G401.6 (cell line): Measurements from ENCODE around the gene PRICKLE2.

Experiments
- FAIRE-seq: peaks from 2 replicates; lab custom pipeline; 2012; peaks lifted over from hg19 to GRCh38; lab: Jason Lieb, UNC

PRICKLE2 gene

GRCh38 chr3:64187065-64187959 is 38.0 kb downstream of the PRICKLE2 start:
- FAIRE-seq = no peak

DNA sequence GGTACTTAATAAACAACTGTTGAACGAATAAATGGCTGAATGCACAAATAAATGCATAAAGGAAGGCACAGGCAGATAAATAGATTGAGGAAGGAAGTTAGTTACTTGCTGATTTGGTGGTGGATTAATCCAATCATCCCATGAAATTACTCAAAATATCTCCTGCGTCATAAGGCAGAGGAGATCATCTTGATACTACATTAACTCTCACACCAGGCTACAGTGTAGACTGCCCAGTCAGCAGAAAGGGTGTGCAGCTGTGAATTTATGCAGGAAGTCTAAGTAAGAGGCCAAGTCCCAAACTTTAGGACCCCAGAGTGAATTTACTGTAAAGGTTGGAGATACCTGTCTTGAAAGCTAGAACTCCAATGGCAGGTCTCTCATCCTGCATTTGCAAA is 38.6 kb downstream of the PRICKLE2 start:
- no peak for FAIRE-seq

DNA sequence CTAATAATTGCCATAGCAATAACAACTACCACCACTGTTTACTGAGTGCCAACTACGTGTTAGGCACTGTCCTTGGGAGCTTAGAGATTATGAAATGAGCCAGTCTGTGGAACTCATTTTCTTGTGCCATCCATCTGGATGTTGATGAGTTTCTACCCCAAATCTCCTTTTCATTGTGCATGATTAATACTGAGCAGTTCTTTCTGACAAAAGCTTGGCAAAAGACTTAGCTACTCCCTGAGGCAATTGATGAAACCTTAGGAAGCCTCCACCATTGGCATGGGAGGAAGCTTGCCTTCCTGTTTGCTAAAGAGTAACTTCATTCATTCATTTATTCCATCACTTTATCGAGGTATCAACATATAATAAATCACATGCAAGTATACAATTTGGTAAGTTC is 39.8 kb downstream of the PRICKLE2 start:
- FAIRE-seq = no peak

DNA sequence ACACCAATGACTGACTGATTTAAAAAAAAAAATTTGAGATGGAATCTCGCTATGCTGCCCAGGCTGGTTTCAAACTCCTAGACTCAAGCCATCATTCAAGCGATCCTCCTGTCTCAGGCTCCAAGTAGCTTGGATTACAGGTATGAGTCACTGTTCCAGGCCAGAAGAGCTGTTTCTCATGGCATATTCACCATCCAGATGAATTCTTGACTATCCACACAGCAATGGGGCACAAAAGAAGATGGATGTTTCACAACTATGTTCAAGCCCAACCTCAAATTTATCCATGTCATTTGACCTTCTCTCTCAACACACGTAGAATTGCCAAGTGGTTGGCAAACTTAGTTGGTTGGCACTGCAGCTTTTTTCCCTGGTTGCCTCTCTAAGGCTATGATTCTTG is 40.6 kb downstream of the PRICKLE2 start:
- no peak for FAIRE-seq

DNA sequence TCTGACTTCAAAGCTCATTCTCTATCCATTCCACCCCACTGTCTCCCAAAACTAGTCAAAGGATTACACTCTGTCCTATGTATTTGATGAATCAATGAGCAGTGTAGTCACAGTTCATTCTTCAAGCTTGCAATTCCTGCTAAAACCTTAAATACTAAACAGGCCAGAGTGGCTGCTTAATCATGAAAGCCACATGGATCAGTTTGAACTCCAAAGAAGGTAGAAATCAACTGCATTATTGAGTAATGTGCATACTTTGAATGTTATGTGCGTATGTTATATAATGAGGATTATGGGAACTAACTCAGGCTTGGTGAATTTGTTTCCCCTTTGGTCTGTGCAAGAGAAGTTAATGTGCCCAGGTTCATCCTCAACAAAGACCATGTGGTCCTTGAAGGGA is 45.4 kb downstream of the PRICKLE2 start:
- no peak for FAIRE-seq

DNA sequence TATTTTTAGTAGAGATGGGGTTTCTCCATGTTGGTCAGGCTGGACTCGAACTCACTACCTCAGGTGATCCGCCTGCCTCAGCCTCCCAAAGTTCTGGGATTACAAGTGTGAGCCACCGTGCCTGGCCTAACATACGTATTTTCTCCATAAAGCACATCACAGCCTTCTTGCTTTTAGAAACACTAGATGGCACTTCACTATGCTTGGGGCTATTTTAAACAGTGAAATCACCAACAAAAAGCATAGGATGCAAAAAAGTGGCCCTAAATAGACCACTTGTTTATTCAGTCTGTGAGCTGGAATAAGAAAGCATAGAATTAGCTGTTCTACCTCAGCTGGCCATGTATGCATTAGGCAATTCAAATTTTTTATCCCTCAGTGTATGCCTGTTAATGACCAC is 46.0 kb downstream of the PRICKLE2 start:
- no peak for FAIRE-seq

DNA sequence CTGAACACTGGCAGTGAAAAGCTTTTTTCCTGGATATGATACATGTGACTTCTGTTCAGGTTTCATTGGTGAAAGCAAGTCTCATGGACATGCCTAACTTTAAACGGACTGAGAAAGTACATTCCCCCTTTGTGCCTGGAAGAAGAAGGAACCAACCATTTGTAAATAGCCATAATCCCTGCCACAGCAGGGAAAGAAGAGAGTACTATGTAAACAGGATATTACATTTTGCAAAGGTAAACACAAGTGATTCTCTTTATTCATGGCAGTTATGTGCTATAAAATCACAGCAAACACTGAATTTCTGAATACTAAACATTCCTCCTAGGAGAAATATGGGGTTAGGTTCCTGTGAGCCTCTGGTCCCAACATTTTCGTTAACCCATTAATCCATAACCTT is 46.8 kb downstream of the PRICKLE2 start:
- no peak for FAIRE-seq

DNA sequence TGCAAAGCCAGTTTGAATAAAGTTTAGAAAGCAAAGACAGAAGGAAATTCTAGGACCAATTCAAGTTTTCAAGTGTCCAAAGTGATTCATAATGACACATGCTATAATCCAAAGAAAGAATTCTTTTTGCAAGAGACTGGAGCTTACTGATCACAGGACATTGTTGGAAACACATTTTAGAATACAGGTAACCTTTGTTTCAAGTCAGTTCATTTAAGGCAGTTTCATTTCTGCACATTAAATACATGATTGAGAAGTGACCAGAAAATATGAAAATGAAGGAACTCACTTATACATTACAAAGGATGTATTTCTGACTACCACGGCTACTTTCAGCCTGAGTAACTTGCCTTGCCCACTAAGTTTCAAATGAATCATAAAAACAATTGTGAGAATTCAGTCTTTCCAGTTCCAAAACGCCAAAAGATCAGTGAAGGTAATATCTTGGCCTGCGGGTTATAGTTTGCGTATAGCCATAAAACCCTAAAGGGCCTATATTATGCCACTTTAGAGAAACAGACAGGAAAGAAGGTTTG is 48.7 kb downstream of the PRICKLE2 start:
- no peak for FAIRE-seq

DNA sequence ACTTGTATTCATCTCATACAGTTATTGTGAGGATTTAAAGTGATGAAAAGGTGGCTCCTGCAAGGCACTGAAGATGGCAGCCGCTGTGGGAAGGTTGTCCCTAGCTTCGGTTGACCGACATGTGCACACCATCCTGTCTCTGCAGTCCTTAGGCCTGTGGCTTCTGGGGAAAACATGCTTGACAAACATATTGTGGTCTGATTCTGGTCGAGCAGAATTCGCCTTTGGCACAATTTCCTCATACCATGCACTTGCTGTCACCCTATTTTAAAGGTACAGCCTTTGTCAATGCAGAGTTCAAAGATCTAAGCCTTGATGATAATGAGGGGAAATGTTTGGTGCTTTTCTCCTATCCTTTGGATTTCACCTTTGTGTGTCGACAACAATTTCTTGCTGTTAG is 50.9 kb downstream of the PRICKLE2 start:
- no peak for FAIRE-seq

DNA sequence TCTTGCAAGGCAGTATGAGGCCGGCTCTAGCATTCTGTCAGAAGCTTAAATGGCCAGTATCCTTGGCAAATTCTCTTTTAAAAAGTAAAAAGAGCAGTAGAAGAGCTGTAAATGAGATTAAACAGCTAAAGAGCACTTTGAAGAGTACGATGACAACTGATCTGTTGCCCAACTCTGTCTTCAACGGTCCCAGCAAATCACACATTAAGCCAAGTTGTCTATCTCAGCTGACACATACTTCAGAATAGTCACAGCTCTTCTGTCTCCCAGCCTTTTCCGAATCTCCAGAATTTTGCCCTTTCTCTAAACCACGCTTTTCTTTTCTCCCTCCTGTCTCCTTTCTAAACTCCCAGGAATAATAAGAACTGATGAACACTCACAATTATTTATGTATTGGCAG is 51.7 kb downstream of the PRICKLE2 start:
- FAIRE-seq = no peak

GRCh38 chr3:64170270-64170669 is 55.0 kb downstream of the PRICKLE2 start:
- no peak for FAIRE-seq

DNA sequence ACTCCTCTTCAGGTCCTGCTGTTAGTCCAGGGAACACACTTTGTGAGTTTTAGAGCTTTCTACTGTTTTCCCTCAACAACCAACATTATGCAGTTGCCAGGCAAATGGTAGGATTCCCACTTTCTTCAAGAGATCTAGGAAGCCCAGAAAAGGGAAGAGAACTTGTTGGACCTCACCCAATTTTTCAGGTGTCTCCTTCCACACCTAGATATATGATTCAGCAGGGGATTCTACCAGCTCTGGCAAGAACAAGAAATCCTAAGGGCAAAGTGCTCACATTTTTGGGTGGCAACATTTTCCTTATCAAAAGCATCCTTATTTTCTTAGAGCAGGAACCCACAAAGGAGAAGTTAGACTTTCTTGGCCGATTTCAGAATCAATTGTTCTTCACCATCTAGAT is 57.4 kb downstream of the PRICKLE2 start:
- FAIRE-seq = no peak

DNA sequence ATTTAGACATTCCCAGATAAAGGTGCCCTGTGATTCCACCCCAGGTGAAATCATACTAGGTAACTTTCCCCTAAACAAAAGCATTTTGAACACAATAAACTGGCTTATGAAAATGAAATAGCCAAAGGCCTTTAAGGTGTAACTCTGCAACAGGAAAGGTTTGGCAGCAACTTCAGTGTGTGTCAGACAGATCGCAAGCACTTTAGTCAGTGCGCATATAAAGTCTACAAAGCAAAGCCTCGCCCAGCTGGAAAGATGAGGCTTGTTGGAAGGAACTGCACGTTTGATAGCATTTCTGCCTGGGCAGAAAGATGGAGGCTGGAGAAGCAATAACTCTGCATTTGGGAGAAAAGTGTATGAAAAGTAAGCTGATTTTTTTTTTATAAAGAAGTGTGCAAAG is 57.9 kb downstream of the PRICKLE2 start:
- no peak for FAIRE-seq

DNA sequence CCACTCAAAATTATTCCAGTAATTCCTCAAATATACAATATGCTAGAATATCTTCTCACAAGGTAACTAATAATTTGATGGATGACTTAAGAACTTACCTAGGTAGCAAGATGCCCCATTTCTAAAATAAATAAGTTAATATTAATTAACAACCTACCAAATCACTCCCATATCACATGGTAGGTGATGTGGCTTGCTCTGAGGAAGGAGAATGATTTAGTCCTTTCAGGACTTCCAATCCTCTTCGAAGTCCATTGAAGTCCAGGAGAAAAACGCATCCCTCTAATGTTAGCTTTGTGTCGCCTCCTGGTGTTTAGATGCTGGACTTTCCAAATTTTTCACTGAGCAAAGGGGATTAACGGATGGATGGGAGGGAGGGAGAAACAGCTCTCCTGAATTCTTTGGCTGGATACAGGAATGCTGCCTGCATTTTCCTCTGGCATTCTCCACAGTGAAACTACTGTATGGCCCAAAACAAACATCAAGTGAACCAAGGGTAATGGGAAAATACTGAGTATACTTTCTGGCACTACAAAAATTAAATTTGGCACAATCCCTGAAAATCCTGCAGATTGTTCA is 58.6 kb downstream of the PRICKLE2 start:
- no peak for FAIRE-seq

DNA sequence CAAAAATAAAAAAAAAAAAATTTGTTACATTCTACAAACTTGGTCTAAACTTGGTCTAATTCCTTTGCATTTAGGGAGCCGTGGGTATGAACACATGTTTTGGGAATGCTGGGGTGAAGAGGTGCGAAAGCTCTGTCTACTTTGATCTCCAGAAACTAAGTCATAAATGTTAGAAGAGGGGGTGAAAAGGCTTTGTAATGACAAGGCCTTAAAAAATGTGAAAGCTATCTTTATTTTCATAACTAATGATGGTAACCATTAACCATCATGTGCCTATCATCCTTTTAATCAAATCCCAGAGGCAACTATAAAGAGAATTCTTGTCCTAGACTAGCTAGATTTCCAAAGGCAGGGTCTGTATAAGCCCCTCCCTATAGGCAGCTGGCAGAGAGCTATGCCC is 60.9 kb downstream of the PRICKLE2 start:
- no peak for FAIRE-seq

DNA sequence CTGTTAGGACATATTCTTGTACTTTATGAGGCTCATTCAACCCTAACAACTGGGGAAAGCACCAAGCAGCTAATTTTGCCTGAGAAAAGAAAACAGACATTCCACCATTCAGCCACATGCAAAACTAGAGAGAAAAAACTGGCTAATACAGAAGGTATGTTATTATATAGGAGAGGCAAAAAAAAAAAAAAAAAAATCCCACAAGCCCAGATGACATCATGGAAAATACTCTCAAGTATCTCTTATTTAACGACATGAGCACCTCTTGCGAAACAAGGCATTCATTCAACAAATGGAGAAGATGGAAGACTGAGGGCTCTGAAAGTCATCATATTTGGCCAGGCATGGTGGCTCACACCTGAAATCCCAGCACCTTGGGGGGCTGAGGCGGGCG is 61.5 kb downstream of the PRICKLE2 start:
- FAIRE-seq = no peak

DNA sequence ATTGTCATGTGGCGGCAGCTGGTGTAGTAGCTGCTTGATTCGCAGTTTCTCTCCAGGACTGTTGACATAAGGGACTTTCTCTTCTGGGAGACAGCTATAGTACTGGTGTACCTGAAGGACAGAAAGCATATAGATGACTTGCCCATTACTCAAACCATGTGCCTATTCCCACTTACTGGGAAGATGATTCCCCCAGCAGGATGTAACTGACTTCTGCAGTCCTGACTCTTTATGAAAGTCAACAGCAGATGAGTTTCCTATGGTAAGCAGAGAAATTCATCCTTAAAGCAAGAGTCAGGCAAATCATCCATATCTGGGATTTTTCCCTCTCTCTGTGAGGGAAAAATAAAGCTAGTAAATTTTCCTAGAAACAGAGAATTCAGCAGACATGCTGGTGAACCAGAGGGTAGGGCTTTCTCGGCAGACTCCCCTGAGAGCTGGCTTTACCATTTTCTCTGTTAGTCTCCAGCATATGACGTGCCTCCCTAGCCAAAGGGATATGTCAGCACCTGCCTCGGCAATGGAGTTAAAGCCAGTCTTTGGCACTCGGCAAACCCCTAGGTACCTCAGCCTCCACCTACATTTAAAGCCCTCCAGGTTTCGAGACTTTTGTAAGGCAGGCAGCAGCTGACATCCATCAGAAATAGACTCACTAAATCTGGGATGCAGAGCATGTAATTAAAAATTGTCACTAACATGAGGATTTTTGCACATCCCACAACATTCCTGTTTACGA is 62.1 kb downstream of the PRICKLE2 start:
- FAIRE-seq = no peak

- no peak for FAIRE-seq
Observed at GRCh38 chr3:64161481-64161952, 63.7 kb downstream of the PRICKLE2 start.

DNA sequence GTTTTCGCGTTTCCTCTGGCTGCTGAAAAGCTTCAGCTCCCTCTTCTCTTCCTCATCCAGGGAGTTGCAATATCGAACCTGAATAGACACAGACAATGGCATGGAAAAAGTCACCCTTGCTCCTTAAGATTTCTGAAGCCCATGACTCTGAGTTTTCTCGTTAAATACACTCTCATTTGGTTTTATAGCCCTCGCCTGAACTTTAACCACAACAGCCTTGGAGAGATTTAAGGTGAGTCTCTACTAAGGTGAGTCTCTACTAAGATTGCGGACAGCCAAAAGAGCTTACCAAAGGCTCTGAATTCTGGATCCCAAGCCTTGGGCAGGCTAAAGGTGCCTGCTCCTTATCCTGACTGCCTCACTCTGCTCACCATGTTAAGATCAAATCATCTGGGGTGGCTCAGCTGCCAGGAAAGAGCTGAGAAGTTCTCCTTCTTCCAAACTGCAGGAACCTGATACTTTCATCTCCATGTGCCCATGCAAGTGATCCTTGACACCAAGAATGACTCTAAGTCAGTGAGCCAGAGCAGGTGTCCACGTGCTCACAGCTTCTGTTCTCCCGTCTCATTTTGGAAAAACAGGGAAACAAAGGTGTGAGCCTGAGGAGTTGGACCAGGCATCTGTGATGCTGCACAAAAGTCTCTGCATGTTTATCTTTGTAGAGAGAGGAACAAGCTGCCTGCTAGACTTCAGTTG is 65.1 kb downstream of the PRICKLE2 start:
- no peak for FAIRE-seq

DNA sequence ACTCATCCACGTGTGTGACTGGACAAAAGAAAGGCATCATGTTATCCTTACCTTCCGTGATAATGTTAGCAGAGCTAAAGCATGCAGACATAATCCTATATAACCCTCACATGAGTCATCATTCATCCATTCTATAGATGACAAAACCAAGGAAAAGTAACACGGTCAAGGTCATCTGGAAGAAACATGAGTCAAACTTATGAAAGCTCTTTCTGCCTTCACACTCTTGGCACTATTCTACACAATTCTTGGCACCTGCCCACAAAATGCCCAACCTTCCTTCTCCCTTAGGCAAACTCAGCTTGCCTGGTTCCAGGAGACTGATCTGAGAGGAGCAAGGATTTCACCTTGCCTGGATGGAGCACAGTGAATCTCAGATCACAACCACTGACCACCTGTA is 66.9 kb downstream of the PRICKLE2 start:
- FAIRE-seq = no peak

DNA sequence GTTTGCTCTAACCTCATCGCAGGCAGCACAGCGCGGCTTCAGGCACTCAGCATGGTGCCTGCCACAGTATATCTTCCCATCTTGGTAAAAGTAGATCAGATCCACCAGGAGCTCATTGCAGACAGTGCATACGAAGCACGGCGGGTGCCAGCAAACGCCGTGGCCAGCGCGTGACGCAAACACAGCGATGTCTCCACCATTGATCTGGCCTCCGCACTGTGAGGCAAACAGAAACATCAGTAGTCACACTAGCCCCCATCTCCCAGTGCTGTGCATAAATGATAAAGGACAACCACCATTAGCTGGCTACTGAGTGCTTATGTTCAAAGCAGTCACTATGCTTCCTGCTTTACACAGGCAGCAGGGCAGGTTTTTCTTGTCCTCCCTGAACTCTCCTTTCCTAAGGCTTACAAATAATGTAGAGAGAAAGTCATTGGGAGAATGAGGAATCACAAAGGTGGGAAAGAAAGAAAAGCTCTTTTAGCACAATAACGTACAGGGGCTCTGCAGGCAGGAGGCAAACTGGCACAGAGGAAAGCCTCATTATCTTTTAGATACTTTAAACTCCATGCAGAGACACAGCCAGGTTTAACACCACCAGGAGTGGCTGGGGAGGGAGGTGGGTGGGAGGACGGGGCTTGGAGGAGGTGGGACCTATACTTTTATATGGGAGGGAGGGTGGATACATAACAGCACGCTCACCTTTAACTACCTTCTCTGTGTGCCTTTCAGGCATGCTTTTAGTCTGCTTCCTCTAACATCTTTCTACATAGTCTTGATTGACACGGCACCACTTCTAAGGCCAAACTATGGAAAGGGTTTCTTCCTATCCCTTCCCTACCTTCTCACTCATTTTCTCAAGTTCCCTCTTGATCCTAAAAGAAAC is 67.9 kb downstream of the PRICKLE2 start:
- no peak for FAIRE-seq
